Measurements from ENCODE around the gene S100A13.
"Not testable (repeated sequence)": the region's sequence is repeated elsewhere in the genome, so short reads cannot be mapped to it uniquely, and the experiment has no call there.

S100A13 gene

DNA sequence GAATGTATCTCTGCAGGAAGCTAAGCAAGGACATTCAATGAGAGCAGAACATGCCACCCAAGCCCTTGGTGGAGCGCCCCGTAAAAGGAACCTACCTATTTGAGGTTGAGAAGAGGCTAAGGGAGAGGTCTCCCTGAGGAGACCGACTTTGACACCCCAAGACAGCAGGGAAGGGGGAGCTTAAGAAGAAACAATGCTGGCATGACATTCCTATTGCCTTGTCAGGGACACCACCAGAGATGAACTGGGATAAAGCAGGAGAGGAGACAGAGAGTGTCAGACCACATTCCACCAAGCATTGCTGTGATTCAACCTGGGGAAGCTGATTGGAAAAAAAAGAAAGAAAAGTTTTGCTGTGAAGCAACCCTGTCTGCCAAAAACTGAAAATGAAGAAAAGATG lies 48.4 kb downstream of the S100A13 start:
- TF ChIP-seq, protein P1, sequence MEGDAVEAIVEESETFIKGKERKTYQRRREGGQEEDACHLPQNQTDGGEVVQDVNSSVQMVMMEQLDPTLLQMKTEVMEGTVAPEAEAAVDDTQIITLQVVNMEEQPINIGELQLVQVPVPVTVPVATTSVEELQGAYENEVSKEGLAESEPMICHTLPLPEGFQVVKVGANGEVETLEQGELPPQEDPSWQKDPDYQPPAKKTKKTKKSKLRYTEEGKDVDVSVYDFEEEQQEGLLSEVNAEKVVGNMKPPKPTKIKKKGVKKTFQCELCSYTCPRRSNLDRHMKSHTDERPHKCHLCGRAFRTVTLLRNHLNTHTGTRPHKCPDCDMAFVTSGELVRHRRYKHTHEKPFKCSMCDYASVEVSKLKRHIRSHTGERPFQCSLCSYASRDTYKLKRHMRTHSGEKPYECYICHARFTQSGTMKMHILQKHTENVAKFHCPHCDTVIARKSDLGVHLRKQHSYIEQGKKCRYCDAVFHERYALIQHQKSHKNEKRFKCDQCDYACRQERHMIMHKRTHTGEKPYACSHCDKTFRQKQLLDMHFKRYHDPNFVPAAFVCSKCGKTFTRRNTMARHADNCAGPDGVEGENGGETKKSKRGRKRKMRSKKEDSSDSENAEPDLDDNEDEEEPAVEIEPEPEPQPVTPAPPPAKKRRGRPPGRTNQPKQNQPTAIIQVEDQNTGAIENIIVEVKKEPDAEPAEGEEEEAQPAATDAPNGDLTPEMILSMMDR (IDR thresholded peaks at IDR 0.05; ENCODE audit: insufficient read depth, low read depth, low read length, missing control alignments), result no peak
- H3K4me3 ChIP-seq (ENCODE audit: low read depth, low read length), result no peak overlapping the region
- DNase-seq (ENCODE audit: low read depth), result no peak

DNA sequence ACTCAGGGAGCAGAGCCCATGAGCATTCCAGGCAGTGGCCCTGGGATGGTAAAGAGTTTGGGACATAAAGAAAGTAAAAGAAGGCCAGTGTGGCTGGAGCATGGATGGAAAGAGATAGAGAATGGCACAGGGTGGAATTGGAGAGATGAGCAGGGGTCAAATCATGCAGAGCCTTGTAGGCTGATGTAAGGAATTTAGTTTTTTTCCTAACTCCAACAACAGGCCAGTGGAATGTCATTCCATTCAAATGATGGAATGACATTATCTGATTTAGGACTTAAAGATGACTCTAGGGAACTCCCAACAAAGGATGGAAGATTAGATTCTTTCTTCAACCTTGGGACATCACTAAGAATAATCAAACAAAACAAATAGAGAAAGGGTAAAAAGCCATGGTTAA lies 48.8 kb downstream of the S100A13 start:
- H3K4me3 ChIP-seq (ENCODE audit: low read depth, low read length), result no peak overlapping the region
- TF ChIP-seq, protein P1 (IDR thresholded peaks at IDR 0.05; ENCODE audit: insufficient read depth, low read depth, low read length, missing control alignments), result no peak
- DNase-seq (ENCODE audit: low read depth), result no peak

DNA sequence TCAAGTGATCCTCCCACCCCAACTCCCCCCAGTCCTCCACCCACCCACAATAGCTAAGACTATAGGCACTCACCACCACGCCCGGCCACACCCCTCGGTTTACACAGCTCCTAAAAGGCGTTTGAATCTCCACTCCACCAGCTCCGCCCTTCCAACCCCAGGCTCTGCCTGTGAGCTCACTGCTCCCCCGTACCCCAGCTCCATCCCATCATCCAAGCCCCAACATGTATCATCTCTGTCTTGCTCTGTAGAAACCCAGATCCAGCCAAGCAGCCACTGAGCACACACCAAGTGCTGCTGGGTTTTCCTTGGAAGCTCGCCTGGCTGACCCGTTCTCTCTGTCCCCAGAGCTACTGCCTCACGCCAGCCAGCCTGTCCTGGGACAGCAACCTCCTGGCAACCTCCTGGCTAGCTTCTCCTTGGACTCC lies 49.7 kb downstream of the S100A13 start:
- no peak for DNase-seq (ENCODE audit: low read depth)
- TF ChIP-seq, protein P1 (IDR thresholded peaks at IDR 0.05; ENCODE audit: insufficient read depth, low read depth, low read length, missing control alignments), result no peak
- no peak overlapping the region for H3K4me3 ChIP-seq (ENCODE audit: low read depth, low read length)

DNA sequence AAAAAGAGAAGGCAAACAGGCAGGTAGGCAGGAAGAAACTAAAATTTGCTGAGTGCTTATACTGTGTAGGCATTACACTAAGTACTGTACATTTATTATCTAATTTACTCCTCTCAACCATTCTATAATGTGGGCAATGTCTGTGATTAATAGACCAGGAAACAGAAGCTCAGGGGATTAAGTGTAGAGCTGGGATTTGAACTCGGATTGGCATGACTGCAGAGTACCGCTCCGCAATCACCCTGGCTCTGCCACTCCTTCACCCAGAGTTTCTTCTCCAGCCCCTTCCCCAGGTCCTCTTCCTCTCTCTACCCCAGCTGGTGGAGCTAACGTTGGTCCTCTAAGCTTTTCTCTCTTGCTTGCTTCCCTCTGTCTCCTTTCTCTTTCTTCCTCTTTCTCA lies 50.2 kb downstream of the S100A13 start:
- no peak overlapping the region for H3K4me3 ChIP-seq (ENCODE audit: low read depth, low read length)
- TF ChIP-seq, protein P1 (IDR thresholded peaks at IDR 0.05; ENCODE audit: insufficient read depth, low read depth, low read length, missing control alignments), result no peak
- DNase-seq (ENCODE audit: low read depth), result no peak

DNA sequence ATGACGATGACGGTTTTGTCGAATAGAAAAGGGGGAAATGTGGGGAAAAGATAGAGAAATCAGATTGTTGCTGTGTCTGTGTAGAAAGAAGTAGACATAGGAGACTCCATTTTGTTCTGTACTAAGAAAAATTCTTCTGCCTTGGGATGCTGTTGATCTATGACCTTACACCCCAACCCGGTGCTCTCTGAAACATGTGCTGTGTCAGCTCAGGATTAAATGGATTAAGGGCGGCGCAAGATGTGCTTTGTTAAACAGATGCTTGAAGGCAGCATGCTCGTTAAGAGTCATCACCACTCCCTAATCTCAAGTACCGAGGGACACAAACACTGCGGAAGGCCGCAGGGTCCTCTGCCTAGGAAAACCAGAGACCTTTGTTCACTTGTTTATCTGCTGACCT lies 51.8 kb downstream of the S100A13 start:
- not testable (repeated sequence) for H3K4me3 ChIP-seq (ENCODE audit: low read depth, low read length); DNase-seq (ENCODE audit: low read depth)

DNA sequence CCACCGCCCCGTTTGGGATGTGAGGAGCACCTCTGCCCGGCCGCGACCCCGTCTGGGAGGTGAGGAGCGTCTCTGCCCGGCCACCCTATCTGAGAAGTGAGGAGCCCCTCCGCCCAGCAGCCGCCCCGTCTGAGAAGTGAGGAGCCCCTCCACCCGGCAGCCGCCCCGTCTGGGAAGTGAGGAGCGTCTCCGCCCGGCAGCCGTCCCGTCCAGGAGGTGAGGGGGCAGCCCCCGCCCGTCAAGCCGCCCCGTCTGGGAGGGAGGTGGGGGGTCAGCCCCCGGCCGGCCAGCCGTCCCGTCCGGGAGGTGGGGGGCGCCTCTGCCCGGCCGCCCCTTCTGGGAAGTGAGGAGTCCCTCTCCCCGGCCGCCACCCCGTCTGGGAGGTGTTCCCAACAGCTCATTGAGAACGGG lies 52.2 kb downstream of the S100A13 start:
- not testable (repeated sequence) for DNase-seq (ENCODE audit: low read depth)

DNA sequence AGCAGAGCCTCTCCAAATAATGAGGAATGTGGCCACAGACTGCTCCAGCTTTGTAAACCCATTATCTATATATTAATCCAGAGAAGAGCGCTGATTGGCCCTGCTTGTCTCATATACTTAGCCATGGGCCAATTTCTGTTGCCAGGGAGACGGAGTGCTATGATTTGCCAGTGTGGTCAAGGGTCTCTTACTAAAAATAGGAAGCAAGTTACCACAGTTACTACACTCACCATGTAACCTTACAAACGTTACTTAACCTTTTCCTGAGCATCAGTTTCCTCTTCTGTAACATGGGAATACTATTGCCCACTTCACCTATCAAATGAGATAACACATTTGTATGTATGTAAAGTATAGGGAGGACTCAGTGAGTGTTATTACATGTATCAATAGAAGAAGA lies 54.0 kb downstream of the S100A13 start:
- H3K4me3 ChIP-seq (ENCODE audit: low read depth, low read length), result no peak overlapping the region
- DNase-seq (ENCODE audit: low read depth), result no peak
- TF ChIP-seq, protein P1 (IDR thresholded peaks at IDR 0.05; ENCODE audit: insufficient read depth, low read depth, low read length, missing control alignments), result no peak

More for the DNA sequence above, 52.2 kb downstream of the S100A13 start:
- not testable (repeated sequence) for H3K4me3 ChIP-seq (ENCODE audit: low read depth, low read length)

DNA sequence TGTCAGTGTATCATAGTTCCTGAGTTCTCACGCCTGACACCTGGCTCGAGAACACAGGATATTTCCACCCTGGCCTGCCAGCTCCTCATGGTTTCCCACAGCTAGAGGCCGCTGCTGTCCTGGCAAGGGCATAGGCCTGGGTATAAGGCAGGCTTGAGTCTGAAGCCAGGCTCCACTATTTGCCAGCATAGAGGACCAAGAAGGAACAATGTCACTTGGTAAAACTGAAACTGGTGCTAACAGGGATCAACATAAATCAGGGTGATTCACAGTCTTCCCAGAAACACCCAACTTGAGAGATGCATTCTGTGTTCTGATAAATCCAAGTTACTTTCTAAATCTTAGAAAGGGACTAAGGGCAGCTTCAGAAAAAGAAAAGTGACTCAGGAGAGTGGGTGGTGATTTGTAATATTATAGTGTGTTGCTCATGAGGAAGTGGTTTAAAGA lies 54.7 kb downstream of the S100A13 start:
- no peak overlapping the region for H3K4me3 ChIP-seq (ENCODE audit: low read depth, low read length)
- peak; percentile 73 for DNase-seq (ENCODE audit: low read depth)
- TF ChIP-seq, protein P1 (IDR thresholded peaks at IDR 0.05; ENCODE audit: insufficient read depth, low read depth, low read length, missing control alignments), result peak; percentile 76

Data from GM12865 (cell line).